Hepatocyte (in vitro differentiated cells): ENCODE measurements around the gene PLA2G4F. TPM values are rescaled to one million over a fixed set of nuclear protein-coding genes. Genes with fewer than 3 reads are reported as not detected.
A peak's percentile ranks its signal among the peaks of the same experiment; 100 is the strongest.

Experiments used
- DNase-seq: peaks from one replicate; pipeline ENCODE4 v3.0.0-alpha.2; 2016; ENCODE audit warnings: low spot score
- H2AFZ ChIP-seq: fragments of 200-600 bp; sonication (generic); 2 replicates; pipeline ENCODE4 v1.6.0; 2016; ENCODE audit warnings: antibody characterized with exemption, mild to moderate bottlenecking
- H3K27ac ChIP-seq: fragments of 200-600 bp; sonication (generic); 2 replicates; pipeline ENCODE4 v1.5.1; 2016; ENCODE audit warnings: mild to moderate bottlenecking
- H3K27me3 ChIP-seq: fragments of 200-600 bp; sonication (generic); 2 replicates; pipeline ENCODE4 v1.6.1; 2016
- H3K36me3 ChIP-seq: fragments of 200-600 bp; sonication (generic); replicated peaks from 2 replicates; pipeline ENCODE4 v1.5.1; 2016; ENCODE audit warnings: low read depth; ENCODE audit not compliant: insufficient read depth
- H3K4me1 ChIP-seq: fragments of 200-600 bp; sonication (generic); 2 replicates; pipeline ENCODE4 v1.5.1; 2016; ENCODE audit warnings: mild to moderate bottlenecking, moderate library complexity; ENCODE audit not compliant: insufficient read depth
- H3K4me2 ChIP-seq: fragments of 200-600 bp; sonication (generic); 2 replicates; pipeline ENCODE4 v1.6.0; 2016
- H3K4me3 ChIP-seq: fragments of 200-600 bp; sonication (generic); 2 replicates; pipeline ENCODE4 v1.5.1; 2016; ENCODE audit warnings: mild to moderate bottlenecking
- H3K79me2 ChIP-seq: fragments of 200-600 bp; sonication (generic); 2 replicates; pipeline ENCODE4 v1.6.0; 2017; ENCODE audit warnings: mild to moderate bottlenecking
- H3K9me2 ChIP-seq: fragments of 200-600 bp; sonication (generic); replicated peaks from 2 replicates; pipeline ENCODE4 v1.6.0; 2017; ENCODE audit warnings: mild to moderate bottlenecking; ENCODE audit not compliant: insufficient read depth
- H3K9me3 ChIP-seq: fragments of 200-600 bp; sonication (generic); 2 replicates; pipeline ENCODE4 v1.5.1; 2016; ENCODE audit warnings: low read depth, mild to moderate bottlenecking
- H4K20me1 ChIP-seq: fragments of 200-600 bp; sonication (generic); 2 replicates; pipeline ENCODE4 v1.6.0; 2016; ENCODE audit warnings: mild to moderate bottlenecking; ENCODE audit not compliant: insufficient read depth, poor library complexity, severe bottlenecking
- EZH2 ChIP-seq: fragments of 200-600 bp; sonication (generic); IDR thresholded peaks from 2 replicates; pipeline ENCODE4 v1.6.1; 2016; ENCODE audit warnings: antibody characterized with exemption, mild to moderate bottlenecking, borderline replicate concordance
- EZH2phosphoT487 ChIP-seq: fragments of 200-600 bp; sonication (generic); IDR thresholded peaks from one replicate; pipeline ENCODE4 v1.6.1; 2018; ENCODE audit warnings: antibody characterized with exemption, mild to moderate bottlenecking, low read depth, moderate library complexity; ENCODE audit not compliant: unreplicated experiment, severe bottlenecking
- WGBS: methylation state at CpG from one replicate; pipeline ENCODE4 v1.1.6; 2016; ENCODE audit warnings: low lambda C conversion rate; ENCODE audit errors: missing lambda C conversion rate; 5-methylcytosine and 5-hydroxymethylcytosine counted together
- polyA plus RNA-seq: library from polyadenylated mRNA; unstranded; fragments of >200 nt; fragmentation: Nextera tagmentation; extraction: Ambion mirVana; gene quantifications from 2 replicates; pipeline ENCODE4 v1.2.1, GENCODE V29; 2016
- total RNA-seq: library from RNA; depleted of rRNA; stranded (reverse); fragments of >200 nt; gene quantifications from 2 replicates; pipeline ENCODE4 v1.2.3, GENCODE V29; 2014
- TF ChIP-seq, protein P1 (sequence below): fragments of 200-600 bp; sonication (generic); IDR thresholded peaks from 2 replicates; pipeline ENCODE4 v1.5.1; 2016; ENCODE audit warnings: antibody characterized with exemption, mild to moderate bottlenecking; ENCODE audit not compliant: poor library complexity

The PLA2G4F gene
- total and polyA plus RNA-seq, 2 experiments from 2014 or later, result 1.1 to 2.2 TPM

DNA sequence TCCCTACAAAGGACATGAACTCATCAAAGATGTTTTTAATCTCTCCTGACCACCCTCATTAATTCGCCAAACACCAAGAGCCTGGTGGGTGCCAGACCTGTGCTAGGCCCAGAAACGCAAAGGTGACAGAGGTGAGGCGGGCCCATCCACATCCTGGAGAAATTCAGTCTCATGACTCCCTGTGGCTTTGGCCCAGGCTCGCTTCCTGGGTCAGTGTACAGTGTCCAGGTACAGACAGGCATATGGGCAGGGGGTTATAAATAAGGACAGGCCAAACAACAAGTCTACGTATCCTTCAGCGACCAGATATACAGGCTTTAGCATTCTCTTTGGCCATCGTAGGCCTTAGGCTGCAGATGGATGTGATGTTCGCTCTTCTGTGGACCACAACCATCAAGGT, 945 bp upstream of the PLA2G4F start:
- DNase-seq, result no peak
- 99% methylated on average over 8 of the region's 8 CpGs for WGBS
- no peak overlapping the region for H2AFZ ChIP-seq
- H3K27ac ChIP-seq, result no peak overlapping the region
- H3K79me2 ChIP-seq, result no peaks in the 10 kb centered on the region
- H3K27me3 ChIP-seq, result no peaks in the 10 kb centered on the region
- H3K36me3 ChIP-seq, result no peaks in the 10 kb centered on the region
- no peak for TF ChIP-seq EZH2
- TF ChIP-seq, protein P1, sequence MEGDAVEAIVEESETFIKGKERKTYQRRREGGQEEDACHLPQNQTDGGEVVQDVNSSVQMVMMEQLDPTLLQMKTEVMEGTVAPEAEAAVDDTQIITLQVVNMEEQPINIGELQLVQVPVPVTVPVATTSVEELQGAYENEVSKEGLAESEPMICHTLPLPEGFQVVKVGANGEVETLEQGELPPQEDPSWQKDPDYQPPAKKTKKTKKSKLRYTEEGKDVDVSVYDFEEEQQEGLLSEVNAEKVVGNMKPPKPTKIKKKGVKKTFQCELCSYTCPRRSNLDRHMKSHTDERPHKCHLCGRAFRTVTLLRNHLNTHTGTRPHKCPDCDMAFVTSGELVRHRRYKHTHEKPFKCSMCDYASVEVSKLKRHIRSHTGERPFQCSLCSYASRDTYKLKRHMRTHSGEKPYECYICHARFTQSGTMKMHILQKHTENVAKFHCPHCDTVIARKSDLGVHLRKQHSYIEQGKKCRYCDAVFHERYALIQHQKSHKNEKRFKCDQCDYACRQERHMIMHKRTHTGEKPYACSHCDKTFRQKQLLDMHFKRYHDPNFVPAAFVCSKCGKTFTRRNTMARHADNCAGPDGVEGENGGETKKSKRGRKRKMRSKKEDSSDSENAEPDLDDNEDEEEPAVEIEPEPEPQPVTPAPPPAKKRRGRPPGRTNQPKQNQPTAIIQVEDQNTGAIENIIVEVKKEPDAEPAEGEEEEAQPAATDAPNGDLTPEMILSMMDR, result no peak
- TF ChIP-seq EZH2phosphoT487, result no peak
- H3K4me2 ChIP-seq, result no peak overlapping the region
- H3K9me2 ChIP-seq, result no peaks in the 10 kb centered on the region
- H4K20me1 ChIP-seq, result no peaks in the 10 kb centered on the region
- H3K9me3 ChIP-seq, result no peaks in the 10 kb centered on the region
- H3K4me1 ChIP-seq, result peaks cover 5% of the 10 kb centered on the region
- H3K4me3 ChIP-seq, result no peak overlapping the region

DNA sequence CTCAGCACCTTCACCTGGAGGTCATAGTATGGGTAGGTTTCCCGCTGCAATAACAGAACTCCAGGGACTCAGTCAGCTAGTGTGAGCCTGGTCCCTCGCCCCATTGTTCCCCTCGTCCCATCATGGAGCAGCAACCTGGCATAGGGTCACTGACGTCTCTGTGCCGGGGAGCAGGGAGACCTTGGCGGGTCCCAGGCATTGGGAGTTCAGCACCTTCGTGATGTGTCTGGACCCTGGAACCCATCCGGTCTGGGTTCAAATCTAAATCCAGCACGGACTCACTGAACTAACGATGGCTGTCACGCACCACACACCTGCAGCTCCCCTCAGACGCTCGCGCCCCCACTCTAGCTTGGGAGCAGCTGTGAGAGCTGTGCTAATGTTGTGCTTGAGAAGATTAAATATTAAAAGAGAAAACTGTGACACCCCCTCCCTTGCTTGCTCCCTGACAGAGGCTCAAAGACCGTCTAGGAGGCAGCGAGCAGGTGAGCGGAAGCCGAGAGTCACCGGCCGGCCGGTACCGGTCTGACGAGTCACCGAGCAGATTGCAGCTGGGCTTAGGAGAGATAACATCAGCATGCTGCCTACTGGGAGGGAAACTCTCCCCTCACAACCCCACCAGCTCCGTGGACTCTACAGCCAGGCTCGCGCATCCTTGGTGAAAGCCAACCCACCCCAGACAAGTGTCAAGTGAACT, 742 bp downstream of the PLA2G4F start:
- H2AFZ ChIP-seq, result no peak overlapping the region
- TF ChIP-seq, protein P1, result no peak
- TF ChIP-seq EZH2phosphoT487, result no peak
- TF ChIP-seq EZH2, result no peak
- peaks cover 5% of the 10 kb centered on the region for H3K4me1 ChIP-seq
- H3K9me3 ChIP-seq, result no peaks in the 10 kb centered on the region
- H3K9me2 ChIP-seq, result no peaks in the 10 kb centered on the region
- 51% methylated on average over 27 of the region's 27 CpGs for WGBS
- DNase-seq, result peak; percentile 82
- H3K27me3 ChIP-seq, result no peaks in the 10 kb centered on the region
- H3K27ac ChIP-seq, result peak overlapping the region; percentile 81
- no peaks in the 10 kb centered on the region for H3K36me3 ChIP-seq
- H3K4me2 ChIP-seq, result peak overlapping the region; percentile 70
- no peaks in the 10 kb centered on the region for H4K20me1 ChIP-seq
- H3K4me3 ChIP-seq, result no peak overlapping the region
- H3K79me2 ChIP-seq, result no peaks in the 10 kb centered on the region

- Histone ChIP-seq H3K4me2 (no peak overlapping the region), H3K9me3 (no peaks in the 10 kb centered on the region), H3K9me2 (no peaks in the 10 kb centered on the region), H4K20me1 (no peaks in the 10 kb centered on the region), H3K79me2 (no peaks in the 10 kb centered on the region), H3K36me3 (no peaks in the 10 kb centered on the region), H3K27me3 (no peaks in the 10 kb centered on the region), H3K4me3 (no peak overlapping the region), H3K4me1 (peaks cover 5% of the 10 kb centered on the region), H2AFZ (no peak overlapping the region), H3K27ac (no peak overlapping the region)
- no peak for DNase-seq
- TF ChIP-seq EZH2 (no peak), EZH2phosphoT487 (no peak)
- TF ChIP-seq, protein P1, result no peak
- 98% methylated on average over 14 of the region's 14 CpGs for WGBS
Measured at GRCh38 chr15:42154956-42155355, 1.5 kb downstream of the PLA2G4F start.
